HG02852 (cell line): ENCODE measurements around the gene GRK7.
"Not testable (repeated sequence)": the region's sequence is repeated elsewhere in the genome, so short reads cannot be mapped to it uniquely, and the experiment has no call there.

Experiments
- ATAC-seq: cut with Tn5 transposase; IDR thresholded peaks from one replicate; pipeline ENCODE4 v1.9.1; 2021; ENCODE audit warnings: mild to moderate bottlenecking, moderate library complexity; ENCODE audit not compliant: unreplicated experiment

The GRK7 gene

GRCh38 chr3:141754032-141754431, 9.2 kb upstream of the GRK7 start:
- ATAC-seq, result no peak

- not testable (repeated sequence) for ATAC-seq
Observed at GRCh38 chr3:141762552-141762951, 656 bp upstream of the GRK7 start.

GRCh38 chr3:141764045-141764444, 837 bp downstream of the GRK7 start:
- ATAC-seq, result no peak

DNA sequence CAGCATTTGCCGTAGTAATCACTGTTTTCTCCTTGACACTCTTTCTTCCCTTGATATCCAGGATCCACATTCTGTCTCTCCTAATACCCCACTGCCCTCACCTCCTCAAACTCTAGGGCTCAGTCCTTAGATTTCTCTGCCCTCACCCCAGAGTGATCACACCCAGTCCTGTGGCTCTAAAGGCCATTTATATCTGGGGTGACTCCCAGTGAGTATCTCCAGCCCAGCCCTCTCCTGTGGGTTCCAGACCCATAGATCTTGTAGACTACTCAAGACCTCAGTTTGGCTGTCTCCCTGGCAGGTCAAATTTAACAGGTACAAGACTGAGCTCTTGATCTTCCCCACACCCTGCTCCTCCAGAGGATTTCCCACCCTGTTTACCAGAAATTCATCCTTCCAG, 1.3 kb downstream of the GRK7 start:
- ATAC-seq, result no peak

- ATAC-seq, result no peak
Observed at GRCh38 chr3:141764986-141765385, 1.8 kb downstream of the GRK7 start.

DNA sequence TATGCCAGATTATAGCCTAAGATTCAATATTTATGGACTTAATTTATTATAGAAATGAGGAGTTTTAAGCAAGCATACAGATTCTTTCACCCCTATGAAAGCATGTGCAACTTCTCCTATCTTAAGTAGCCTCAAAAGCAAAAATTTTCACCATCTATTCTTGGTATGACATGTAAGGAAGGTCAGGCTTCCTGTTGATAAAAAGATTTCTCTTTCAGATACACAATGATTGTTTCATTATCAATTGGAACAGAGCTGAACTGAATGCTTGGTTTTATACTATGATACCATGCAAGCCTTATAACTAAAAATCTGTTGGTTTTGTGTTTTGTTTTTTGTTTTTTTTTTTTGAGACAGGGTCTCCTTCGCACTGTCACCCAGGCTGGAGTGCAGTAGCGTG, 3.9 kb downstream of the GRK7 start:
- ATAC-seq, result no peak

GRCh38 chr3:141769221-141769894, 6.2 kb downstream of the GRK7 start:
- ATAC-seq, result no peak

GRCh38 chr3:141773676-141774075, 10.5 kb downstream of the GRK7 start:
- ATAC-seq, result no peak

GRCh38 chr3:141776376-141776775, 13.2 kb downstream of the GRK7 start:
- ATAC-seq, result no peak

DNA sequence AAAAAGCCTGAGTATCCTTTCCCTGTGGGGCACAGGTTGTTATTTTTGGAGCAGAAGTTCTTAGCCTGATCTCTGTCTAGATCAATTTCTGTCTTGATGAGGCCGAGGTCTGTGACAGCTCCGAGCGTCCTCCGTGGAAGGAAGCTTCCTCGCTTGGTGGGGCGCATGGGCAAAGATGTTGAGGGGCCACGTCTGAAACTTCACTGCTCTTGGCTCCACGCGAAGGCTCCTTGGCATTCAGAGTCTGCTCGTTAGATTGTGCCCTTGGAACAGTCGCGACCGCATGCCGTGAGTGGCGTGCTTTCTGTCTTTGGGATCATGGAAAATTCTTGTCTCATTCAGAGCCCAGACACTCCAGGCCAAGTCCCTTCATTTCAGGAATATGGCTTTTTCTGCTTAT, 13.7 kb downstream of the GRK7 start:
- no peak for ATAC-seq

GRCh38 chr3:141777957-141778813, 15.0 kb downstream of the GRK7 start:
- ATAC-seq, result no peak

DNA sequence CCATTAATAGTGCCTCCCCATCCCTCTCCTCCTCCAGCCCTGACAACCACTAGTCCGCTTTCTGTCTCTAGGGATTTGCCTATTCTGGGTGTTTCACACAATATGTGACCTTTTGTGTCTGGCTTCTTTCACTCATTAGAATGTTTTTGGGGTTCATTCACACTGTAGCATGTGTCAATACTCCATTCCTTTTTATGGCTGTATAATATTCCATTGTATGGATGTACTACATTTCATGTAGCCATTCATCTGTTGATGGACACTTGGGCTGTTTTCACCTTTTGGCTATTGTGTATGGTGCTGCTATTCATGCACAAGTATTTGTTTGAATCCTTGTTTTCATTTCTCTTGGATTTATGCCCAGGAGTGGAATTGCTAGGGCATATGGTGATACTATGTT, 16.5 kb downstream of the GRK7 start:
- ATAC-seq, result no peak

DNA sequence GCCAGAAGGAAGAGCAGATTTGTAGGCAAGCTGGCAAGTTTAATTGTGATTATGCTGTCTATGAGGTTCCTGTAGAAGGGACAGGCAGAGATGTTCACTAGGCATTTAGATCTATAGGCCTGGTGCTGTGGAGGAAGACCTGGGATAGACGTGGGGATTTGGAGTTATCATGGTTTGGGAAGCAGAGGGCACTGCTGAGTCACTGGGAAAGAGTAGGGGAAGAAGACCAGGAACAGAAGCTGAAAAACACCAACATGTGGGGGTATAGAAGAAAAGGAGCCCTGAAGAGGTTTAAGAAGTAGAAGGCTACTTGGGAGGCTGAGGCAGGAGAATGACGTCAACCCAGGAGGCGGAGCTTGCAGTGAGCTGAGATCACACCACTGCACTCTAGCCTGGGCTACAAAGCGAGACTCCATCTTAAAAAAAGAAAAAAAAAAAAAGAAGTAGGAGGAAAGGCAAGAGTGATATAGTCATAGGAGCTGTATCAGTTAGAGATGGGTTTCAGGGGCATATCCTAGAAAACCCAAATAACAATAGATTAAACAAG, 19.3 kb downstream of the GRK7 start:
- ATAC-seq, result no peak

- no peak for ATAC-seq
Observed at GRCh38 chr3:141783632-141784031, 20.4 kb downstream of the GRK7 start.

DNA sequence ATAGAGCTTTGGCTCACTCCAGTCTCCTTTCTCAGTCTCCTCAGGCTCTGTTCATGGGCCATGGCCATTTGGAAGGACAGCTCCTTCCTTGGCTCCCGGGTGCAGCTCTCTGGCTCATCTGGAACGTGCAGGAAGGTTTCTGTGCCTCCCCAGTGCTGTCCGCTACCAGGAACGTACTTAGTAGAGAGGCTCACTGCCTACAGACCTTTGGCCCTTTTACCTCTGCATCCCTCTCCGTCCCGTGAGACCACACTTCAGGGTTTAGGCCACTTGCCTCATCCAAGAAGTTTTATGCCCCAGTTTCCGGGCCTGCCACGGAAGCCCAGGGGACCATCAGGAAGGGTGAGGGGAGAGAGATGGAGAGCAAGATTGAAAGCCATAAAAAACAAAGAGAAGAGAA, 20.9 kb downstream of the GRK7 start:
- no peak for ATAC-seq

DNA sequence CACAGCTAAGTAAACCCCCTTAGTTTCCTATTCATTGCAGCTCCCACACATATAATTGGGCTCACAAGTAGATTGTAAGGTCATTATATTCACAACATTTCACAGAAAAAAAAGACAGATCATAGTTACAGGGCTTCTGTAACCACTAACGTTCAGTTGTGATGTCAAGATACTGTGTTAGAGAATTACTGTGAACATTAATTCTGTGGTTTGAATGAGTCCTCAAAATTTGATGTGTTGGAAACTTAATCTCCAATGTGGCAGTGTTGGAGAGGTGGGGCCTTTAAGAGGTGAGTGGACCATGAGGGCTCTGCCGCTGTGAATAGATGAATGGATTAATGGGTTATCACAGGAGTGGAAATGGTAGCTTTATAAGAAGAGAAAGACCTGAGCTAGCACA, 21.3 kb downstream of the GRK7 start:
- ATAC-seq, result no peak

GRCh38 chr3:141788149-141788548, 24.9 kb downstream of the GRK7 start:
- ATAC-seq, result no peak

DNA sequence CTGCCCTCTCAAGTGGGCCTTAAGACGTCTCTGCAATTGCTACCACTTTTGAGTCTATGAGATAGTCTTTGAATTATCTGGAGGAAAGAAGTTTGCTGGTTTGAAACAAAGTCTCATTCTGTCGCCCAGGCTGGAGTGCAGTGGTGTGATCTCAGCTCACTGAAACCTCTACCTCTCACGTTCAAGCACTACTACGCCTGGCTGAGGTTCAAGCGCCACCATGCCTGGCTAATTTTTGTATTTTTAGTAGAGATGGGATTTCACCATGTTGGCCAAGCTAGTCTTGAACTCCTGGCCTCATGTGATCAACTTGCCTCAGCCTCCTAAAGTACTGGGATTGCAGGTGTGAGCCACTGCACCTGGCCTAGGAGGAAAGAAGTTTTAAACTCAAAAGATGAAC, 25.5 kb downstream of the GRK7 start:
- not testable (repeated sequence) for ATAC-seq

- no peak for ATAC-seq
Observed at GRCh38 chr3:141789281-141789680, 26.1 kb downstream of the GRK7 start.

DNA sequence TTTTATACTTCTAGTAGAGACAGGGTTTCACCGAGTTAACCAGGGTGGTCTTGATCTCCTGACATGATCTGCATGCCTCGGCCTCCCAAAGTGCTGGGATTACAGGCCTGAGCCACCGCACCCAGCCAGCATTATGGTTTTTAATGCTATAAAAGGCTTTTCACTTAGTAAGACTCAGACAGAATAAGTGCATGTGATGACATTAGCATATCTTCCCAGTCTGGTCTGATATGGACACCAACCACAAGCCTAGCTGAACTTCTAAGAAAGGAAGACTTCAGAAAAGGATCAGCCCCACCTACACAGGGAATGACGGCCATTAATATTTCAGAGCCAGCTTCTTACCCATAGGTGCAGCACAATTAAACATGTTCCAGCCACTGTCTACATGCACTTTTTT, 27.0 kb downstream of the GRK7 start:
- no peak for ATAC-seq

DNA sequence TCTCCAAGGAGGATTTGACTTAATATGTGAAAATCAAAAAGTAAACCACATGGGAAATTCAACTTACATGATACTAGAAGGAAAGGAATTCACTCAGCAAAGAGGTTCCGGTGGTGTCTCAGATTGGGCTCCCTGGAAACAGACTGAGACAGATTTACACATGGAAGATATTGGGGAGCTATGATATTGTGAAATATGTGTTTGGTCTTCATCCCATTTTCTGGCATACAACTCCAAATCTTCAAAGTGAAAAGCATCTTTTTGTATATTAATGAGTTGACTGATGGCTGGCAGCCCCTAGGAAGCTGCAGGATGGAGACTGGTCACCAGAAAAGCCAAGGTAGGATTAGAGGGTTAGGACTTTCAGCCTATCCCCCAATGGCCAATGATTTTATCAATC, 29.3 kb downstream of the GRK7 start:
- no peak for ATAC-seq
